Upper lobe of left lung (tissue), 6 donors: ENCODE results near the gene COPRS. TPM values are rescaled to one million over a fixed set of nuclear protein-coding genes. Genes with fewer than 3 reads are reported as not detected.

Experiments
- ATAC-seq, 2 donors: fragments of 200-7000 bp; cut with Tn5 transposase; one replicate each; pipeline ENCODE4 v1.9.1; 2022; ENCODE audit warnings: mild to moderate bottlenecking in 2 of 2, moderate library complexity in 2 of 2; ENCODE audit not compliant: low FRiP score in 2 of 2
- DNase-seq, 2 donors: peaks; one replicate each; pipeline ENCODE4 v3.0.0-alpha.2; 2019 to 2020
- H3K27ac ChIP-seq, 4 donors: fragments of 200-600 bp; sonication (generic); one replicate each; pipeline ENCODE4 v1.5.1; 2016 to 2019
- H3K27me3 ChIP-seq, 4 donors: fragments of 200-600 bp; sonication (generic); one replicate each; pipeline ENCODE4 v1.5.1; 2017 to 2019
- H3K36me3 ChIP-seq, 4 donors: fragments of 200-600 bp; sonication (generic); one replicate each; pipeline ENCODE4 v1.5.1; 2016 to 2019
- H3K4me1 ChIP-seq, 4 donors: fragments of 200-600 bp; sonication (generic); one replicate each; pipeline ENCODE4 v1.5.1; 2018 to 2019
- H3K4me3 ChIP-seq, 4 donors: fragments of 200-600 bp; sonication (generic); one replicate each; pipeline ENCODE4 v1.5.1; 2017 to 2019; ENCODE audit warnings: mild to moderate bottlenecking in 2 of 4, moderate library complexity in 1 of 4
- H3K9me3 ChIP-seq, 4 donors: fragments of 200-600 bp; sonication (generic); one replicate each; pipeline ENCODE4 v1.5.1; 2018 to 2019
- CTCF ChIP-seq, 6 experiments: fragments of 450-650 bp in 4 of 6; fragments of 200-600 bp in 2 of 6; sonication (generic) in 2 of 6; IDR thresholded peaks; one replicate each; pipeline ENCODE4 v1.5.1; 2016 to 2019; ENCODE audit warnings: antibody characterized with exemption in 6 of 6
- EP300 ChIP-seq, 4 donors: sonication (generic); formaldehyde crosslinking; IDR thresholded peaks; one replicate each; pipeline ENCODE4 v1.5.1; 2017; ENCODE audit warnings: antibody characterized with exemption in 4 of 4, control low read depth in 2 of 4
- POLR2A ChIP-seq, 4 donors: fragments of 450-650 bp; IDR thresholded peaks; one replicate each; pipeline ENCODE4 v1.5.1; 2016 to 2017; ENCODE audit warnings: antibody characterized with exemption in 4 of 4, mild to moderate bottlenecking in 2 of 4
- POLR2AphosphoS5 ChIP-seq, 2 donors: sonication (generic); formaldehyde crosslinking; IDR thresholded peaks; one replicate each; pipeline ENCODE4 v1.5.1; 2017; ENCODE audit warnings: antibody characterized with exemption in 2 of 2
- WGBS, 2 donors: methylation state at CpG; one replicate each; pipeline ENCODE4 v1.1.5; 2017 to 2018; 5-methylcytosine and 5-hydroxymethylcytosine counted together
- total RNA-seq, 6 donors: library from RNA; depleted of rRNA in 4 of 6; stranded (reverse); fragments of >200 nt in 4 of 6; gene quantifications; one replicate each; pipeline versions ENCODE4 v1.1.0 to v1.2.1, GENCODE V29; 2016 to 2021
- donor health status: DM: no; HTN: no; CAD: no; lungs with moderate emphysema.
- donor health status: DM: no; HTN: yes; CAD: no; lungs with severe emphysema.

Gene COPRS
- total RNA-seq, 6 donors from 2014 or later: 13.6 to 84.8 (median 44.1) TPM

GRCh38 chr17:31869797-31870568, 10.9 kb upstream of the COPRS start:
- ATAC-seq: no peak
- peaks cover 33 to 98% (median 85%) of the 10 kb centered on the region in 4 donors for H3K36me3 ChIP-seq
- TF ChIP-seq CTCF (IDR thresholded peaks at IDR 0.05) (no peak), EP300 (IDR thresholded peaks at IDR 0.05) (no peak)
- no peaks in the 10 kb centered on the region for H3K9me3 ChIP-seq
- DNase-seq: no peak
- H3K27me3 ChIP-seq: no peaks in the 10 kb centered on the region
- no peak overlapping the region for H3K27ac ChIP-seq
- 88 to 95% methylated on average over 5 of the region's 5 CpGs for WGBS, 2 donors
- H3K4me3 ChIP-seq: no peak overlapping the region
- H3K4me1 ChIP-seq: no peaks in the 10 kb centered on the region

GRCh38 chr17:31869031-31869430, 10.0 kb upstream of the COPRS start:
- H3K36me3 ChIP-seq: peaks cover 23 to 98% (median 85%) of the 10 kb centered on the region in 4 donors
- WGBS, 2 donors: 95 to 100% methylated on average over 2 of the region's 2 CpGs
- H3K9me3 ChIP-seq: no peaks in the 10 kb centered on the region
- no peak overlapping the region for H3K27ac ChIP-seq
- TF ChIP-seq EP300 (IDR thresholded peaks at IDR 0.05) (no peak), POLR2AphosphoS5 (IDR thresholded peaks at IDR 0.05) (no peak), POLR2A (IDR thresholded peaks at IDR 0.05) (no peak), CTCF (IDR thresholded peaks at IDR 0.05) (no peak)
- H3K27me3 ChIP-seq: no peaks in the 10 kb centered on the region
- no peak for ATAC-seq
- no peak overlapping the region for H3K4me3 ChIP-seq
- H3K4me1 ChIP-seq: no peaks in the 10 kb centered on the region
- no peak for DNase-seq

- H3K9me3 ChIP-seq: no peaks in the 10 kb centered on the region
- no peak for ATAC-seq
- 33% methylated on average over 10 to 12 of the region's 16 CpGs for WGBS, 2 donors
Measured at GRCh38 chr17:31859487-31860008, 504 bp upstream of the COPRS start.

GRCh38 chr17:31857920-31858641, 963 bp downstream of the COPRS start:
- peak overlapping the region; percentile 69 to 96 (median 92) for H3K4me3 ChIP-seq
- TF ChIP-seq CTCF (IDR thresholded peaks at IDR 0.05): no peak
- TF ChIP-seq POLR2A (IDR thresholded peaks at IDR 0.05): no peak
- no peak for TF ChIP-seq POLR2AphosphoS5 (IDR thresholded peaks at IDR 0.05)
- TF ChIP-seq EP300 (IDR thresholded peaks at IDR 0.05): no peak
- peak in 1 of 2 donors; percentile 15 for ATAC-seq

More at GRCh38 chr17:31859487-31860008, 504 bp upstream of the COPRS start:
- DNase-seq: no peak
- peak overlapping the region in 3 of 4 donors; percentile 92 to 96 (median 93) for H3K4me3 ChIP-seq
- H3K27me3 ChIP-seq: no peaks in the 10 kb centered on the region
- no peak for TF ChIP-seq CTCF (IDR thresholded peaks at IDR 0.05)
- no peak for TF ChIP-seq POLR2A (IDR thresholded peaks at IDR 0.05)
- no peak for TF ChIP-seq POLR2AphosphoS5 (IDR thresholded peaks at IDR 0.05)
- no peak for TF ChIP-seq EP300 (IDR thresholded peaks at IDR 0.05)
- H3K4me1 ChIP-seq: peaks cover 15 to 22% (median 16%) of the 10 kb centered on the region in 4 donors
- H3K36me3 ChIP-seq: peaks cover 8 to 44% (median 27%) of the 10 kb centered on the region in 4 donors
- H3K27ac ChIP-seq: peak overlapping the region in 1 of 4 donors; percentile 17

More at GRCh38 chr17:31857920-31858641, 963 bp downstream of the COPRS start:
- Histone ChIP-seq H3K4me1 (peaks cover 15 to 22% (median 16%) of the 10 kb centered on the region in 4 donors), H3K36me3 (peaks cover 4 to 30% (median 13%) of the 10 kb centered on the region in 4 donors), H3K27ac (peak overlapping the region; percentile 69 to 88 (median 80)), H3K9me3 (no peaks in the 10 kb centered on the region), H3K27me3 (no peaks in the 10 kb centered on the region)
- 29 to 36% methylated on average over 13 of the region's 13 CpGs for WGBS, 2 donors
- DNase-seq: no peak
